Measurements from ENCODE around the gene SPARC.

The SPARC gene

GRCh38 chr5:151719228-151720000 is 32.7 kb upstream of the SPARC start:
- TF ChIP-seq CTCF (IDR thresholded peaks at IDR 0.05; ENCODE audit: insufficient read depth, low read length) (peak; percentile 8), SPI1 (IDR thresholded peaks at IDR 0.05; ENCODE audit: borderline replicate concordance, low read depth) (no peak)
- no peak overlapping the region for H3K4me3 ChIP-seq (replicated peaks; ENCODE audit: insufficient read depth, low read length)
- peak in 1 of 2 experiments; percentile 52 for DNase-seq (ENCODE audit: low read depth in 1 of 2, low spot score in 1 of 2)
- no peak overlapping the region for H3K27ac ChIP-seq (replicated peaks)
- no peaks in the 10 kb centered on the region for H3K27me3 ChIP-seq (ENCODE audit: insufficient read depth, poor library complexity, severe bottlenecking)

- no peak overlapping the region for H3K4me3 ChIP-seq (replicated peaks; ENCODE audit: insufficient read depth, low read length)
- H3K27me3 ChIP-seq (ENCODE audit: insufficient read depth, poor library complexity, severe bottlenecking): no peaks in the 10 kb centered on the region
- TF ChIP-seq CTCF (IDR thresholded peaks at IDR 0.05; ENCODE audit: insufficient read depth, low read length) (no peak), REST (IDR thresholded peaks at IDR 0.05; ENCODE audit: insufficient replicate concordance, low read depth) (no peak), GABPA (IDR thresholded peaks at IDR 0.05; ENCODE audit: low read depth) (no peak), POLR2AphosphoS5 (IDR thresholded peaks at IDR 0.05; ENCODE audit: low read depth) (no peak), SPI1 (IDR thresholded peaks at IDR 0.05; ENCODE audit: borderline replicate concordance, low read depth) (no peak)
- no peak for DNase-seq (ENCODE audit: low read depth in 1 of 2, low spot score in 1 of 2)
- no peak overlapping the region for H3K27ac ChIP-seq (replicated peaks)
Measured at GRCh38 chr5:151718646-151719045, 31.9 kb upstream of the SPARC start.

- no peak for DNase-seq (ENCODE audit: low read depth in 1 of 2, low spot score in 1 of 2)
- no peak overlapping the region for H3K27ac ChIP-seq (replicated peaks)
- no peak overlapping the region for H3K4me3 ChIP-seq (replicated peaks; ENCODE audit: insufficient read depth, low read length)
- no peaks in the 10 kb centered on the region for H3K27me3 ChIP-seq (ENCODE audit: insufficient read depth, poor library complexity, severe bottlenecking)
- TF ChIP-seq CTCF (IDR thresholded peaks at IDR 0.05; ENCODE audit: insufficient read depth, low read length) (no peak), POLR2AphosphoS5 (IDR thresholded peaks at IDR 0.05; ENCODE audit: low read depth) (no peak), REST (IDR thresholded peaks at IDR 0.05; ENCODE audit: insufficient replicate concordance, low read depth) (no peak), GABPA (IDR thresholded peaks at IDR 0.05; ENCODE audit: low read depth) (no peak), SPI1 (IDR thresholded peaks at IDR 0.05; ENCODE audit: borderline replicate concordance, low read depth) (no peak)
Measured at GRCh38 chr5:151718153-151718552, 31.4 kb upstream of the SPARC start.

- no peak overlapping the region for H3K27ac ChIP-seq (replicated peaks)
- no peaks in the 10 kb centered on the region for H3K27me3 ChIP-seq (ENCODE audit: insufficient read depth, poor library complexity, severe bottlenecking)
- no peak overlapping the region for H3K4me3 ChIP-seq (replicated peaks; ENCODE audit: insufficient read depth, low read length)
- DNase-seq (ENCODE audit: low read depth in 1 of 2, low spot score in 1 of 2): no peak
- no peak for TF ChIP-seq CTCF (IDR thresholded peaks at IDR 0.05; ENCODE audit: insufficient read depth, low read length)
- TF ChIP-seq GABPA (IDR thresholded peaks at IDR 0.05; ENCODE audit: low read depth): no peak
- no peak for TF ChIP-seq SPI1 (IDR thresholded peaks at IDR 0.05; ENCODE audit: borderline replicate concordance, low read depth)
- TF ChIP-seq REST (IDR thresholded peaks at IDR 0.05; ENCODE audit: insufficient replicate concordance, low read depth): no peak
- no peak for TF ChIP-seq POLR2AphosphoS5 (IDR thresholded peaks at IDR 0.05; ENCODE audit: low read depth)
Measured at GRCh38 chr5:151717416-151717815, 30.7 kb upstream of the SPARC start.

Measured in HL-60 (cell line).